Ascending aorta (tissue), 1 donor: ENCODE measurements around the gene LRPAP1. TPM values are rescaled to one million over a fixed set of nuclear protein-coding genes. Genes with fewer than 3 reads are reported as not detected.

Experiments used
- total RNA-seq: library from RNA; depleted of rRNA; stranded (reverse); fragments of >200 nt; gene quantifications from one replicate; pipeline ENCODE4 v1.1.0, GENCODE V29; 2016

Gene LRPAP1
- total RNA-seq, 1 donor from 2014 or later: 172 TPM

Other genes starting within 250 kb of the LRPAP1 start
- 26.3 TPM for gene RGS12, start 239.4 kb downstream of the LRPAP1 start, total RNA-seq
- 2.2 TPM for gene HGFAC, start 90.5 kb downstream of the LRPAP1 start, total RNA-seq
- 33.5 TPM for gene DOK7, start 69.1 kb downstream of the LRPAP1 start, total RNA-seq
- gene ADRA2C, start 234.0 kb upstream of the LRPAP1 start, total RNA-seq: 46.1 TPM